HG03175 (cell line): ENCODE data around the gene RNF26.

ENCODE experiments used
- ATAC-seq: cut with Tn5 transposase; IDR thresholded peaks from one replicate; pipeline ENCODE4 v1.9.1; 2021; ENCODE audit warnings: mild to moderate bottlenecking, moderate library complexity; ENCODE audit not compliant: unreplicated experiment

RNF26 gene

GRCh38 chr11:119369132-119369925, 35.0 kb downstream of the RNF26 start:
- no peak for ATAC-seq

GRCh38 chr11:119370486-119371046, 36.2 kb downstream of the RNF26 start:
- ATAC-seq, result no peak

- ATAC-seq, result no peak
Measured at GRCh38 chr11:119371067-119371601, 36.8 kb downstream of the RNF26 start.

- ATAC-seq, result no peak
Measured at GRCh38 chr11:119371778-119372182, 37.5 kb downstream of the RNF26 start.

- no peak for ATAC-seq
Measured at GRCh38 chr11:119372260-119373058, 38.1 kb downstream of the RNF26 start.

- ATAC-seq, result no peak
Measured at GRCh38 chr11:119373059-119373920, 39.0 kb downstream of the RNF26 start.

GRCh38 chr11:119373921-119374631, 39.7 kb downstream of the RNF26 start:
- no peak for ATAC-seq

GRCh38 chr11:119374632-119375336, 40.5 kb downstream of the RNF26 start:
- no peak for ATAC-seq

- no peak for ATAC-seq
Measured at GRCh38 chr11:119375337-119376196, 41.2 kb downstream of the RNF26 start.

GRCh38 chr11:119376197-119376847, 42.0 kb downstream of the RNF26 start:
- ATAC-seq, result no peak

- no peak for ATAC-seq
Measured at GRCh38 chr11:119377112-119377901, 43.0 kb downstream of the RNF26 start.

- no peak for ATAC-seq
Measured at GRCh38 chr11:119377961-119378667, 43.8 kb downstream of the RNF26 start.

- ATAC-seq, result no peak
Measured at GRCh38 chr11:119378851-119379465, 44.6 kb downstream of the RNF26 start.

- no peak for ATAC-seq
Measured at GRCh38 chr11:119380160-119380826, 46.0 kb downstream of the RNF26 start.

GRCh38 chr11:119380827-119381180, 46.5 kb downstream of the RNF26 start:
- no peak for ATAC-seq
